Measurements from ENCODE around the gene FNDC1. TPM values are rescaled to one million over a fixed set of nuclear protein-coding genes. Genes with fewer than 3 reads are reported as not detected.
A peak's percentile ranks its signal among the peaks of the same experiment; 100 is the strongest.

Gene FNDC1
- total and polyA plus RNA-seq, 11 donors, result 0.08 to 7.5 (median 1.2) TPM

DNA sequence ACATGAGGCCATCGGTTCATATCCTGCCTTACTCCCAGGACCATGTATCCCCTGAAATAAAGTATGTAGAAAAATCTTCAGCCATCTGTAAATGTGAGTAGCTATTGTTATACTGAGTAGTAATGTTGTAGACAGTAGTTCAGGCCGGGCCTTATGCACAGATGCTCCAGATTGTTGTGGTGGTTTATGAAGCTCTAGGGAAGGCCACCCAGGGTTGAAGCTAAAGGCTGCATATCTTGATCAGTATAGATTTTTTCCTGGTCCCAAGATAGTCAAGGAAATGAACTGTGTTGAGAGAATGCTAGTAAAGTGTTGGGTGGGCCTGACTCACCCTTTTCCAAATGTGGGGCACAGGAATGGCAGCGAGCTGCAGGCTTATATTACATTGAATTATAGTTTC, 81.4 kb downstream of the FNDC1 start:
- TF ChIP-seq, protein P1, sequence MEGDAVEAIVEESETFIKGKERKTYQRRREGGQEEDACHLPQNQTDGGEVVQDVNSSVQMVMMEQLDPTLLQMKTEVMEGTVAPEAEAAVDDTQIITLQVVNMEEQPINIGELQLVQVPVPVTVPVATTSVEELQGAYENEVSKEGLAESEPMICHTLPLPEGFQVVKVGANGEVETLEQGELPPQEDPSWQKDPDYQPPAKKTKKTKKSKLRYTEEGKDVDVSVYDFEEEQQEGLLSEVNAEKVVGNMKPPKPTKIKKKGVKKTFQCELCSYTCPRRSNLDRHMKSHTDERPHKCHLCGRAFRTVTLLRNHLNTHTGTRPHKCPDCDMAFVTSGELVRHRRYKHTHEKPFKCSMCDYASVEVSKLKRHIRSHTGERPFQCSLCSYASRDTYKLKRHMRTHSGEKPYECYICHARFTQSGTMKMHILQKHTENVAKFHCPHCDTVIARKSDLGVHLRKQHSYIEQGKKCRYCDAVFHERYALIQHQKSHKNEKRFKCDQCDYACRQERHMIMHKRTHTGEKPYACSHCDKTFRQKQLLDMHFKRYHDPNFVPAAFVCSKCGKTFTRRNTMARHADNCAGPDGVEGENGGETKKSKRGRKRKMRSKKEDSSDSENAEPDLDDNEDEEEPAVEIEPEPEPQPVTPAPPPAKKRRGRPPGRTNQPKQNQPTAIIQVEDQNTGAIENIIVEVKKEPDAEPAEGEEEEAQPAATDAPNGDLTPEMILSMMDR (IDR thresholded peaks at IDR 0.05), result no peak
- no peak for TF ChIP-seq POLR2A (IDR thresholded peaks at IDR 0.05)
- no peak overlapping the region for H3K4me3 ChIP-seq
- DNase-seq (no peak), ATAC-seq (no peak)
- no peak overlapping the region for H3K27ac ChIP-seq
- intact Hi-C loops (cut with DNase I), result loop anchor here in 3 of 10 donors (5.0 to 10.0 kb wide), 2 partner anchors 404 to 407 kb away; no protein-coding TSS in a partner anchor
- H3K36me3 ChIP-seq, result no peaks in the 10 kb centered on the region
- H3K27me3 ChIP-seq, result no peaks in the 10 kb centered on the region
- WGBS, 4 donors, result 83 to 96% (median 87%) methylated on average over 3 of the region's 3 CpGs
- H3K4me1 ChIP-seq, result peaks cover 0 to 13% (median 0%) of the 10 kb centered on the region in 12 donors
- no peaks in the 10 kb centered on the region for H3K9me3 ChIP-seq

DNA sequence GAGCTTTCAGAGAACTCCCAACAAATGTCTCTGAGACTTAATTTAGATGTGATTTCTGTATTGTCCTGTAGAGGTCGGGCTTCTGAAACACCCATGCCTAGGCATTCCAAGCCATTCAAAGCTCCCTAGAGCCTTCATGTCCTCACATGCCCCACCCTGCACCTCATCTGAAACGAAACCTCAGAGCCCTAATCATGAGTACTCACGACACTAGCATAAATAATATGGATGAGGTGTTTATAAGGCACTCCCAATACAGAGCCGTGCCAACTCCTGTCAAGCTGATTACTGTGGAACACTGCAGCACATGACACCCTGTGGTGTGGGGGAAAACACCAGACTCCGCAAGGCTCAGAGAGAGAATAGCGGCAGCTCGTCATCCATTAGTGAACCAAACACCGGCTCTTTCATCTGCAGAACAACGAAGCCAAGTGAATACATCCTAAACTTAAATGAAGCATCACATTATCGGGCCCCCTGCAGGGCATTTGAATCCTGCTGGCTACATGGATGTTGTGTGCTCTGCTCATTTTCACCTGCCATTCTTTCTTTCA, 83.8 kb downstream of the FNDC1 start:
- Histone ChIP-seq H3K27me3 (no peaks in the 10 kb centered on the region), H3K27ac (no peak overlapping the region), H3K9me3 (no peaks in the 10 kb centered on the region), H3K36me3 (no peaks in the 10 kb centered on the region), H3K4me3 (no peak overlapping the region), H3K4me1 (peaks cover 0 to 13% (median 0%) of the 10 kb centered on the region in 12 donors)
- ATAC-seq (peak in 3 of 4 donors; percentile 29 to 50 (median 44)), DNase-seq (no peak)
- intact Hi-C loops (cut with DNase I), result loop anchor here in 3 of 10 donors (5.0 to 10.0 kb wide), 2 partner anchors 402 to 404 kb away; no protein-coding TSS in a partner anchor
- TF ChIP-seq, protein P1 (IDR thresholded peaks at IDR 0.05), result peak in 11 of 12 donors; percentile 29 to 63 (median 49)
- TF ChIP-seq POLR2A (IDR thresholded peaks at IDR 0.05), result no peak
- 47 to 55% (median 52%) methylated on average over 10 of the region's 10 CpGs for WGBS, 4 donors

DNA sequence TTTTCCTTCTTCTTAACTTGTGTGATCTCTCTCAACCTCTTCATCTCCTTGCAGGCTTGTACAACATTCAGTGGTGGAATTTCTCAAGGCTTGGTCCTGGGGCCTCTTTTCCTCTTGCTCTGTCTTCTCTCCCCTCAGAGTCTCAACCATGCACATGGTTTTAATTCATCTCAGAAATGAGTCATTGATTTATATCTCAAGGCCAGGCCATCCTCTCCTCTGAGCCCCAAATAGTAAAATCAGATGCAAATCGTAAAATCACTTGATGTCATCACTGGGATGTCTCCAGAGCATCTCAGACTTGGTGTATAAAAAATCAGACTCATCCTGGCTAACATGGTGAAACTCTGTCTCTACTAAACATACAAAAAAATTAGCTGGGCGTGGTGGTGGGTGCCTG, 85.0 kb downstream of the FNDC1 start:
- DNase-seq (no peak), ATAC-seq (no peak)
- Histone ChIP-seq H3K27me3 (no peaks in the 10 kb centered on the region), H3K9me3 (no peaks in the 10 kb centered on the region), H3K27ac (no peak overlapping the region), H3K4me3 (no peak overlapping the region), H3K36me3 (no peaks in the 10 kb centered on the region), H3K4me1 (peaks cover 0 to 13% (median 0%) of the 10 kb centered on the region in 12 donors)
- no peak for TF ChIP-seq POLR2A (IDR thresholded peaks at IDR 0.05)
- TF ChIP-seq, protein P1 (IDR thresholded peaks at IDR 0.05), result no peak
- WGBS, 4 donors, result 65 to 73% (median 71%) methylated on average over 2 of the region's 2 CpGs
- intact Hi-C loops (cut with DNase I), result loop anchor here in 3 of 10 donors (5.0 to 10.0 kb wide), 2 partner anchors 401 to 403 kb away; no protein-coding TSS in a partner anchor

DNA sequence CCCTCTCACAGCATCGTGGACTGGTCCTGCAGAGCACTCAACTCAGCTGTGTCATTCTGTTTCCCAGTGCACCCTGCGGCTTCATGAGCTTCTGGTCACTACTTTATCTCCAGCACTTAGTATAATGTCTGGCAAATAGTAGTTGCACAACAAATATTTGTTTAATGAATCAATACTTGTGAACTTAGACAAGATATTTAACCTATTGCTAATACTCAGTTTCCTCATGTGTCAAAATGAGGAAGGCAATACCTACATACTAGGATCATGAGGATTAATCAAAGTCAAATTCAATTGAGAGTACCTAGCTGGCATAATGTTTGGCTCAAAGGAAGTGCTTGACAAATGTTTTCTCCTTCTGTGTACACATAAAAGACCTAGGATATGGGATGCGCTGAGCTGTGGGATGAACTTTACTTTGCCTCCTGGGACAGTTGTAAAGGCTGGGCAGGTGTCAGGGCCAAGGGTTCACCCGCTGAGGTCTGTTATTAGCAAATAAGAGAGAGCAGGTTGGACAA, 86.3 kb downstream of the FNDC1 start:
- H3K9me3 ChIP-seq, result no peaks in the 10 kb centered on the region
- TF ChIP-seq, protein P1 (IDR thresholded peaks at IDR 0.05), result no peak
- no peak for TF ChIP-seq POLR2A (IDR thresholded peaks at IDR 0.05)
- H3K27me3 ChIP-seq, result no peaks in the 10 kb centered on the region
- ATAC-seq, result no peak
- no peak for DNase-seq
- WGBS, 4 donors, result 67 to 80% (median 71%) methylated on average over 4 of the region's 4 CpGs
- H3K27ac ChIP-seq, result no peak overlapping the region
- peaks cover 0 to 12% (median 0%) of the 10 kb centered on the region in 12 donors for H3K4me1 ChIP-seq
- no peaks in the 10 kb centered on the region for H3K36me3 ChIP-seq
- intact Hi-C loops (cut with DNase I), result loop anchor here in 2 of 10 donors (10.0 kb wide), 1 partner anchor 399 kb away; no protein-coding TSS in a partner anchor
- no peak overlapping the region for H3K4me3 ChIP-seq

Data from heart left ventricle (tissue), 16 donors.